Measurements from ENCODE around the gene PRICKLE4.

PRICKLE4 gene

DNA sequence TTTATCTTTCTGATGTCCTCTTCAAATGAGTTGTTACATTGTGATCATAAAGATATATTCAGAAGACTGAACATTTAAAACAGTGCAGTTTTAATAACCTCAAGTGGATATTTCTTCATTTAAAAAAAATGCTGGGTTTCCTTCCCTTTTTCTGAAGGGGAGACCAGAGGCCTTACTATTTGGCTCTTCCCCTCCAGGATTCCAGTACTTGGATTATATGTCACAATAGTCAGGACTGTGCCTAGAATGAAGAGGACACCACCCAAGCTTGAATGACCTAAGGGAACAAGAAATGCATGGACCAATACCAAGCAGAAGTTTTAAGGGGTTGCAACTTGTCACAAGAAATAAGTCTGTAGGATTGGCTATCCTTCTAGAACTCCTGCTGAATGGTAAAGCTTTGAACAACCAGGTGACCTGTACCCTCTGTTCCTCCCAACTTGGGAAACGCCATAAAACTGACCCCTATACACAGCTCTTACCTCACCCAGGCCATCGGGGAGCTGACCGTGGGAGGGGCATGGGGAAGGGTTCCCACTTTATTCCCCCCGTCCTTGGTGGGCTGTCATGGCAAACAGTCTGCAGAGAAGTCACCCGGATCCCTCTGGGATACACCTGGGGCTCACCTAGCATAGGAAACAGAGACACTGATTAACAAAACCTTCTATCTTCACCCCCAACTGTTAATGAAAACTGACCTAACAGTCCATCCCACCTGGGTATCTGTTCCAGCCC lies 2.9 kb upstream of the PRICKLE4 start:
- DNase-seq (ENCODE audit: low read depth): no peak
- no peak overlapping the region for H3K4me3 ChIP-seq (ENCODE audit: low read depth, low read length)
- TF ChIP-seq, protein P1, sequence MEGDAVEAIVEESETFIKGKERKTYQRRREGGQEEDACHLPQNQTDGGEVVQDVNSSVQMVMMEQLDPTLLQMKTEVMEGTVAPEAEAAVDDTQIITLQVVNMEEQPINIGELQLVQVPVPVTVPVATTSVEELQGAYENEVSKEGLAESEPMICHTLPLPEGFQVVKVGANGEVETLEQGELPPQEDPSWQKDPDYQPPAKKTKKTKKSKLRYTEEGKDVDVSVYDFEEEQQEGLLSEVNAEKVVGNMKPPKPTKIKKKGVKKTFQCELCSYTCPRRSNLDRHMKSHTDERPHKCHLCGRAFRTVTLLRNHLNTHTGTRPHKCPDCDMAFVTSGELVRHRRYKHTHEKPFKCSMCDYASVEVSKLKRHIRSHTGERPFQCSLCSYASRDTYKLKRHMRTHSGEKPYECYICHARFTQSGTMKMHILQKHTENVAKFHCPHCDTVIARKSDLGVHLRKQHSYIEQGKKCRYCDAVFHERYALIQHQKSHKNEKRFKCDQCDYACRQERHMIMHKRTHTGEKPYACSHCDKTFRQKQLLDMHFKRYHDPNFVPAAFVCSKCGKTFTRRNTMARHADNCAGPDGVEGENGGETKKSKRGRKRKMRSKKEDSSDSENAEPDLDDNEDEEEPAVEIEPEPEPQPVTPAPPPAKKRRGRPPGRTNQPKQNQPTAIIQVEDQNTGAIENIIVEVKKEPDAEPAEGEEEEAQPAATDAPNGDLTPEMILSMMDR (IDR thresholded peaks at IDR 0.05; ENCODE audit: low read depth, low read length): no peak
- TF ChIP-seq, protein P2, sequence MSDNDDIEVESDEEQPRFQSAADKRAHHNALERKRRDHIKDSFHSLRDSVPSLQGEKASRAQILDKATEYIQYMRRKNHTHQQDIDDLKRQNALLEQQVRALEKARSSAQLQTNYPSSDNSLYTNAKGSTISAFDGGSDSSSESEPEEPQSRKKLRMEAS (IDR thresholded peaks at IDR 0.05; ENCODE audit: low read depth, low read length): no peak
- TF ChIP-seq MYC (IDR thresholded peaks at IDR 0.05; ENCODE audit: low read depth, low read length): no peak
- TF ChIP-seq POLR2A (IDR thresholded peaks at IDR 0.05; ENCODE audit: extremely low read depth, insufficient read length): no peak

DNA sequence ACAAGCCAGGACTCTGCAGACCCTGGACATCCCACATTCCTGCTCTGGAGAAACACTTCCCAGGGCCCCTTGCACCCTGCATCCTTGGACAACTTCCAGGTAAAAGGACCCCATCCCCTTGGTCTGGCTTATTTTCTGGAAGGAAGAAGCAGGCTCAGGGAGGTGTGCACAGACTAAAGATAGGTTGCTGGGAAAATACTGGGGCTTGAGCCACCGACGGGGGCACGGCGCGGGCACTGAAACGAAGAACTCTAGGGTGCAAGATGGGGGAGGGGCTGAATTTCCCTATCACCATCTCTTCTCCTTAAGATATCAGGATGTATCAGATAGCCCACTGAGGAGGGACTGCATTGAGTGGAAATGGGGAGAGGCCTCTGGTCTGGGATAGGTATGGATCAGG lies 1.7 kb upstream of the PRICKLE4 start:
- TF ChIP-seq POLR2A (IDR thresholded peaks at IDR 0.05; ENCODE audit: extremely low read depth, insufficient read length) (no peak), MYC (IDR thresholded peaks at IDR 0.05; ENCODE audit: low read depth, low read length) (no peak)
- TF ChIP-seq, protein P1 (IDR thresholded peaks at IDR 0.05; ENCODE audit: low read depth, low read length): no peak
- TF ChIP-seq, protein P2 (IDR thresholded peaks at IDR 0.05; ENCODE audit: low read depth, low read length): no peak
- no peak for DNase-seq (ENCODE audit: low read depth)
- peak overlapping the region; percentile 73 for H3K4me3 ChIP-seq (ENCODE audit: low read depth, low read length)

DNA sequence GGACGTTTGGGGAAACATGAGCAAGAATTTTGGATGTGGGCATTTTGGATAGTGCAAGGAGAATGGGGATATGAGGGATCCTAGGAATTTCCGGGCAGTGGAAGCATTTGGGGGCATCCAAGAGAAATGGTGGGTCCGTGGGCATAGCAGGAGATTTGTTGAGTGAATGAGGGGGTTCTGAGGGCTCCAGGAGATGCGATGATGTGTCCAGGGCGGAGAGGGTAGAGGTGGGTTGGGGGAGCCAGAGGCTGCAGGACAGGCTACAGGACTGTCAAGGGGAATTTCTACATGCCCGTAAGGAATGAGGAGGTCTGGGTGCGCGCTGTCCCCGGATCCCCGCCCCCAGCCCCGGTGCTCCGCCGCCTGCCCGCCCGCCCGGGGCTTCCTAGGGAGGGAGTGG lies 1.2 kb upstream of the PRICKLE4 start:
- DNase-seq (ENCODE audit: low read depth): no peak
- TF ChIP-seq, protein P2 (IDR thresholded peaks at IDR 0.05; ENCODE audit: low read depth, low read length): no peak
- TF ChIP-seq POLR2A (IDR thresholded peaks at IDR 0.05; ENCODE audit: extremely low read depth, insufficient read length): no peak
- TF ChIP-seq, protein P1 (IDR thresholded peaks at IDR 0.05; ENCODE audit: low read depth, low read length): no peak
- no peak for TF ChIP-seq MYC (IDR thresholded peaks at IDR 0.05; ENCODE audit: low read depth, low read length)
- H3K4me3 ChIP-seq (ENCODE audit: low read depth, low read length): peak overlapping the region; percentile 73

DNA sequence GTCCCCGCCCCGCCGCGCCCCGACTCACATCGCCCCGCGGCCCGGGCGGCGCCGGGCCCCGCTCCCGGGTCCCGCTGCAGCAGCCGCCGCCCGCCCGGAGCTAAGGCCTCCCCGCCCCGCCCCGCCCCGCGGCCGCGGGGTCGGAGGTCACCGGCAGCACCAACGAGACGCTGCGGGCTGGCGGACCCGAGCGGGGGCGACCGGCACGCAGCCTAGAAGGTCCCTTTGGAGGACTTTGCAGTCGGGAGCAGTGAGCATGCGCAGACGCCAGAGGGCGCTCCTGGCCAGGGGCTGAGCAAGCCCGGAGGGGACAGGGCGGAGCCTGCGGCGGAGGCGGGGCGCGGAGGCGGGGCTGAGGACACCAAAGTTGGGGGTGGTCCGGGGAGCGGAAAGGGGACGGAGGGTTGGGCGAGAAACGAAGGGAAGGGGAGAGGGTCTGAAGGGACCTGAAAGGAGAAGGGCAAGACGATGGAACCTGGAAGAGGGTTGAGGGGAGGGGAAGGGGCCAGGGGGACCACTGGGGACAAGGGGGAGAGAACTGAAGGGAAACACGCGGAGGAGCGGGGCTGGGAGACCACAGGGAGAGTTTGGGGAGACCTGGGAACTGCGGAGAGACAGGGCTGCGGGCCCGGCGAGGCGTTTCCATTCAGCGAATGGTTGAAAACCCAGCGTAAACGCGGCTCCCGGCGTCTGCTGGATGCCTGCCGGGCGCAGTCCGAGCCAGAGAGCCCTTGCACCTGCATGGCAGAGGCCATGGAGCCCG lies 613 bp upstream of the PRICKLE4 start, which contains the start of gene FRS3:
Gene FRS3 (minus strand): TSS at position 113 of the 763 bp plus-strand sequence. CDS start 2,913 bp downstream, outside the sequence.
- TF ChIP-seq, protein P1 (IDR thresholded peaks at IDR 0.05; ENCODE audit: low read depth, low read length): peak; percentile 81
- TF ChIP-seq MYC (IDR thresholded peaks at IDR 0.05; ENCODE audit: low read depth, low read length) (peak; percentile 44), POLR2A (IDR thresholded peaks at IDR 0.05; ENCODE audit: extremely low read depth, insufficient read length) (peak; percentile 41)
- TF ChIP-seq, protein P2 (IDR thresholded peaks at IDR 0.05; ENCODE audit: low read depth, low read length): peak; percentile 80
- peak; percentile 97 for DNase-seq (ENCODE audit: low read depth)
- H3K4me3 ChIP-seq (ENCODE audit: low read depth, low read length): peak within 1 kb of the TSS; percentile 73

DNA sequence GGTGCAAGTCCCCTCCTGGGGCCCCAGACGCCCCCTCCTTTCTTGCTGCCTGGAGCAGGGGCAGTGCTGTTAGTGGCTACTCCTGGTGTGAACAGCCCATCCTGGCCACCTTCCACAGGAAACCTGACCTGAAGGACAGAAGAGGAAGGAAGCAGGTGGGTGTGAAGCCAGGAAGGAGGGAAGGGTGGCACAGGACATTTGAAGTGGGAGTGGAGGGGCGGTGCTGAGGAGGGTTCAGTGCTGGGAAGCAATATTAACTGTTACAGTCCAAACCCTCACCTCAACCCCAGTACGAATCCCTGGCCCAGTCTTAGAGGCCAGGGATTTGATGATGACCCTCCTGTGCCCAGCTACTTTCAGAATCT lies 766 bp downstream of the PRICKLE4 start:
- no peak for TF ChIP-seq MYC (IDR thresholded peaks at IDR 0.05; ENCODE audit: low read depth, low read length)
- TF ChIP-seq POLR2A (IDR thresholded peaks at IDR 0.05; ENCODE audit: extremely low read depth, insufficient read length): no peak
- TF ChIP-seq, protein P2 (IDR thresholded peaks at IDR 0.05; ENCODE audit: low read depth, low read length): no peak
- DNase-seq (ENCODE audit: low read depth): no peak
- peak overlapping the region; percentile 37 for H3K4me3 ChIP-seq (ENCODE audit: low read depth, low read length)

All from NB4 (cell line).